Ammon's horn (tissue), 1 donor: ENCODE measurements around the gene RTRAF.

ENCODE experiments used
- DNase-seq: peaks from one replicate; pipeline ENCODE4 v3.0.0-alpha.2; 2016; ENCODE audit warnings: low spot score

RTRAF gene

GRCh38 chr14:52020866-52021717, 31.7 kb downstream of the RTRAF start:
- DNase-seq: no peak

GRCh38 chr14:52021957-52022600, 32.7 kb downstream of the RTRAF start:
- no peak for DNase-seq

GRCh38 chr14:52023518-52023917, 34.2 kb downstream of the RTRAF start:
- no peak for DNase-seq

- DNase-seq: no peak
Measured at GRCh38 chr14:52025310-52025709, 36.0 kb downstream of the RTRAF start.

- DNase-seq: peak; percentile 28
Measured at GRCh38 chr14:52026017-52026660, 36.8 kb downstream of the RTRAF start.

GRCh38 chr14:52026901-52027300, 37.6 kb downstream of the RTRAF start:
- DNase-seq: peak; percentile 61

GRCh38 chr14:52029881-52030280, 40.5 kb downstream of the RTRAF start:
- DNase-seq: no peak

- DNase-seq: no peak
Measured at GRCh38 chr14:52031781-52032180, 42.4 kb downstream of the RTRAF start.

- no peak for DNase-seq
Measured at GRCh38 chr14:52032204-52032801, 43.0 kb downstream of the RTRAF start.

GRCh38 chr14:52033101-52033642, 43.8 kb downstream of the RTRAF start:
- DNase-seq: no peak

- no peak for DNase-seq
Measured at GRCh38 chr14:52039124-52039815, 49.9 kb downstream of the RTRAF start.

GRCh38 chr14:52040598-52040997, 51.3 kb downstream of the RTRAF start:
- no peak for DNase-seq

- no peak for DNase-seq
Measured at GRCh38 chr14:52042371-52043289, 53.3 kb downstream of the RTRAF start.

GRCh38 chr14:52043690-52044089, 54.3 kb downstream of the RTRAF start:
- DNase-seq: no peak

- DNase-seq: no peak
Measured at GRCh38 chr14:52044791-52045522, 55.6 kb downstream of the RTRAF start.

GRCh38 chr14:52046376-52046917, 57.1 kb downstream of the RTRAF start:
- DNase-seq: no peak

- no peak for DNase-seq
Measured at GRCh38 chr14:52048116-52048515, 58.8 kb downstream of the RTRAF start.

- DNase-seq: no peak
Measured at GRCh38 chr14:52048641-52049204, 59.4 kb downstream of the RTRAF start.

- DNase-seq: no peak
Measured at GRCh38 chr14:52049271-52049670, 59.9 kb downstream of the RTRAF start.
